Measurements from ENCODE around the gene KNTC1. TPM values are rescaled to one million over a fixed set of nuclear protein-coding genes. Genes with fewer than 3 reads are reported as not detected.
"Not testable (repeated sequence)": the region's sequence is repeated elsewhere in the genome, so short reads cannot be mapped to it uniquely, and the experiment has no call there.

The KNTC1 gene, protein sequence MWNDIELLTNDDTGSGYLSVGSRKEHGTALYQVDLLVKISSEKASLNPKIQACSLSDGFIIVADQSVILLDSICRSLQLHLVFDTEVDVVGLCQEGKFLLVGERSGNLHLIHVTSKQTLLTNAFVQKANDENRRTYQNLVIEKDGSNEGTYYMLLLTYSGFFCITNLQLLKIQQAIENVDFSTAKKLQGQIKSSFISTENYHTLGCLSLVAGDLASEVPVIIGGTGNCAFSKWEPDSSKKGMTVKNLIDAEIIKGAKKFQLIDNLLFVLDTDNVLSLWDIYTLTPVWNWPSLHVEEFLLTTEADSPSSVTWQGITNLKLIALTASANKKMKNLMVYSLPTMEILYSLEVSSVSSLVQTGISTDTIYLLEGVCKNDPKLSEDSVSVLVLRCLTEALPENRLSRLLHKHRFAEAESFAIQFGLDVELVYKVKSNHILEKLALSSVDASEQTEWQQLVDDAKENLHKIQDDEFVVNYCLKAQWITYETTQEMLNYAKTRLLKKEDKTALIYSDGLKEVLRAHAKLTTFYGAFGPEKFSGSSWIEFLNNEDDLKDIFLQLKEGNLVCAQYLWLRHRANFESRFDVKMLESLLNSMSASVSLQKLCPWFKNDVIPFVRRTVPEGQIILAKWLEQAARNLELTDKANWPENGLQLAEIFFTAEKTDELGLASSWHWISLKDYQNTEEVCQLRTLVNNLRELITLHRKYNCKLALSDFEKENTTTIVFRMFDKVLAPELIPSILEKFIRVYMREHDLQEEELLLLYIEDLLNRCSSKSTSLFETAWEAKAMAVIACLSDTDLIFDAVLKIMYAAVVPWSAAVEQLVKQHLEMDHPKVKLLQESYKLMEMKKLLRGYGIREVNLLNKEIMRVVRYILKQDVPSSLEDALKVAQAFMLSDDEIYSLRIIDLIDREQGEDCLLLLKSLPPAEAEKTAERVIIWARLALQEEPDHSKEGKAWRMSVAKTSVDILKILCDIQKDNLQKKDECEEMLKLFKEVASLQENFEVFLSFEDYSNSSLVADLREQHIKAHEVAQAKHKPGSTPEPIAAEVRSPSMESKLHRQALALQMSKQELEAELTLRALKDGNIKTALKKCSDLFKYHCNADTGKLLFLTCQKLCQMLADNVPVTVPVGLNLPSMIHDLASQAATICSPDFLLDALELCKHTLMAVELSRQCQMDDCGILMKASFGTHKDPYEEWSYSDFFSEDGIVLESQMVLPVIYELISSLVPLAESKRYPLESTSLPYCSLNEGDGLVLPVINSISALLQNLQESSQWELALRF (N-terminal part only)
- 10 to 100 TPM; 27.3 to 33.7 (median 31.8) TPM for polyA plus RNA-seq (ENCODE audit: insufficient read length in 4 of 4)

- peak; percentile 97 to 100 (median 100) for DNase-seq (ENCODE audit: low read depth in 4 of 4, low spot score in 3 of 4)
Observed at GRCh38 chr12:122526683-122527477, at the start of gene KNTC1, which contains the start of gene RSRC2. TSS of gene KNTC1 (plus strand) at chr12:122527249. CDS start at chr12:122530064, 2,815 bp downstream. TSS of gene RSRC2 (minus strand) at chr12:122526936. CDS start at chr12:122526853, 83 bp downstream.

DNA sequence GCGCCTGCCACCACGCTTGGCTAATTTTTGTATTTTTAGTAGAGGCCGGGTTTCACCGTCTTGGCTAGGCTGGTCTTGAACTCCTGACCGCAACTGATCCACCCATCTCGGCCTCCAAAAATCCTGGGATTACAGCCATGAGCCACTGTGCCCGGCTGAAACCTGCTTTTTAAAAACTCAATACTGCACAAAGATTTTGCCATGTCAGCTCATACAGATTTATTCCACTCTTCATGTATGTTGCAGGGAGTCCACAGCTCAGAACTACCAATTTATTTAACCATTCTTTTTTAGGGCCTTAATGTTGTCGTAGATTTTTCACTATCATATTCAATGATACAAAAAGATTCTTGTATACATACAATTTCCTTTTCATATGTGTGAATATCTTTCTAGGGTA is 46.3 kb upstream of the KNTC1 start:
- DNase-seq (ENCODE audit: low read depth in 4 of 4, low spot score in 3 of 4), result no peak

- no peak for DNase-seq (ENCODE audit: low read depth in 4 of 4, low spot score in 3 of 4)
Observed at GRCh38 chr12:122481861-122482260, 45.2 kb upstream of the KNTC1 start.

GRCh38 chr12:122483969-122484368 is 43.1 kb upstream of the KNTC1 start:
- DNase-seq (ENCODE audit: low read depth in 4 of 4, low spot score in 3 of 4), result no peak

- not testable (repeated sequence) for DNase-seq (ENCODE audit: low read depth in 4 of 4, low spot score in 3 of 4)
Observed at GRCh38 chr12:122484385-122484784, 42.7 kb upstream of the KNTC1 start.

DNA sequence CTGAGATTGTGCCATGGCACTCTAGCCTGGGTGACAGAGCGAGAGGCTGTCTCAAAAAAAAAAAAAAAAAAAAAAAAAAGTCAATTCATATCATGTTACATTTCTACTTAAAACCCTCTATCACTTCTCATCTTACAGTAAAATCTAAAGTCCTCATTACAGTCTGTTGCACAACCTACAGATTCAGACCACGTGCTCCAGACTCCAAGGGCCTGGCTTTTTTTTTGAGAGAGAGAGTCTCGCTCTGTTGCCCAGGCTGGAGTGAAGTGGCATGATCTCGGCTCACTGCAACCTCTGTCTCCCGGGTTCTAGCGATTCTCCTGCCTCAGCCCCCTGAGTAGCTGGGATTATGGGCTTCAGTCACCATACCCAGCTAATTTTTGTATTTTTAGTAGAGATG is 40.7 kb upstream of the KNTC1 start:
- not testable (repeated sequence) for DNase-seq (ENCODE audit: low read depth in 4 of 4, low spot score in 3 of 4)

DNA sequence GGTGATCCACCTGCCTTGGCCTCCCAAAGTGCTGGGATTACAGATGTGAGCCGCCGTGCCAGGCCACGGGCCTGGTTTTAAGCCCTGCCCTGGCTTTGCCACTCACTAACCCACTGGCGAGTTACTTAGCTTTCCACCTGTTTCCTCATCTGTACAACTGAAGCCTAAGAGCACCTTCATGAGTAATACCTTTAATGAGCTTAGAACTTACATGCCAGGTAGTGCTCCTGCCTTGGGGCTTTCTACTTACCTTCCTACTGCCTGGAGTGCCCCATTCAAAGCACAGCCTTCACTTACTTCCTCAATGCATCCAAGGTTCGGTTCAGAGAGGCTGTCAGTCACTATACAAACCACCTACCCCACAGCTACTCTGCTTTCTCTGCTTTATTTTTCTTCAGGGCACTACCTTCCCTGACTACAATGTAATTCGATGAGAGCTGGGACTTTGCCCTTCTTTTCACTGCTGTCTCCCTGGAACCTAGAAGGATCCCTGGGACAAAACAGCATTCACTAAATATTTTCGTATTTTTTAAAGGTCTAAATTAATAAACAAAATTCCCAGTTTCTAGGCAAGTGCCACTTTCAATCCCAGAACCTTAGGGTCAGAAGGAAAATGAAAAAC is 40.1 kb upstream of the KNTC1 start:
- DNase-seq (ENCODE audit: low read depth in 4 of 4, low spot score in 3 of 4), result no peak

- DNase-seq (ENCODE audit: low read depth in 4 of 4, low spot score in 3 of 4), result not testable (repeated sequence)
Observed at GRCh38 chr12:122487807-122488206, 39.2 kb upstream of the KNTC1 start.

- DNase-seq (ENCODE audit: low read depth in 4 of 4, low spot score in 3 of 4), result no peak
Observed at GRCh38 chr12:122489038-122489437, 38.0 kb upstream of the KNTC1 start.

GRCh38 chr12:122491991-122492390 is 35.1 kb upstream of the KNTC1 start:
- no peak for DNase-seq (ENCODE audit: low read depth in 4 of 4, low spot score in 3 of 4)

DNA sequence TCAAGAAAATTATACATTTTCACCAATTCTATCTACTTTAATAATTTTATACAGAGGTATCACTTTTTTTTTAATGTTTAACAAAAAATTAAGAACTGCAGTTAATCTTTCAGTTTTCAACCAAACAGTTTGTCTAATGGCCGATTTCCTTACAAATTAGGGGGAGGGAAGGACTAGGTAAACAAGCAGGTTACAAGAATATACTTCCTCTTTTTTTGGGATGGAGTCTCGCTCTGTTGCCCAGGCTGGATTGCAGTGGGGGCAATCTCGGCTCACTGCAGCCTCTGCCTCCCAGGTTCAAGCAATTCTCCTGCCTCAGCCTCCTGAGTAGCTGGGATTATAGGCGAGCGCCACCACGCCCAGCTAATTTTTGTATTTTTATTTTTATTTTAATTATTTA is 33.8 kb upstream of the KNTC1 start:
- not testable (repeated sequence) for DNase-seq (ENCODE audit: low read depth in 4 of 4, low spot score in 3 of 4)

DNA sequence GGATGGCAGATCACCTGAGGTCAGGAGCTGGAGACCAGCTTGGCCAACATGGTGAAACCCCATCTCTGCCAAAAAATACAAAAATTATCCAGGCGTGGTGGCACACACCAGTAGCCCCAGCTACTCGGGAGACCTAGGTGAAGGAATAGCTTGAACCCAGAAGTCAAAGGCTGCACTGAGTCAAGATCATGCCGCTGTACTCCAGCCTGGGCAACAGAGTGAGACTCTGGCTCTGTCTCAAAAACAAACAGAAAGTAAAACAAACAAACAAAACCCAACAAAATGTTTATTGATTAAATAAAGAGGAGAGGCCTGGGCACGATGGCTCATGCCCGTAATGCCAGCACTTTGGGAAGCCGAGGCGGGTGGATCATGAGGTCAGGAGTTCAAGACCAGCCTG is 31.8 kb upstream of the KNTC1 start:
- no peak for DNase-seq (ENCODE audit: low read depth in 4 of 4, low spot score in 3 of 4)

DNA sequence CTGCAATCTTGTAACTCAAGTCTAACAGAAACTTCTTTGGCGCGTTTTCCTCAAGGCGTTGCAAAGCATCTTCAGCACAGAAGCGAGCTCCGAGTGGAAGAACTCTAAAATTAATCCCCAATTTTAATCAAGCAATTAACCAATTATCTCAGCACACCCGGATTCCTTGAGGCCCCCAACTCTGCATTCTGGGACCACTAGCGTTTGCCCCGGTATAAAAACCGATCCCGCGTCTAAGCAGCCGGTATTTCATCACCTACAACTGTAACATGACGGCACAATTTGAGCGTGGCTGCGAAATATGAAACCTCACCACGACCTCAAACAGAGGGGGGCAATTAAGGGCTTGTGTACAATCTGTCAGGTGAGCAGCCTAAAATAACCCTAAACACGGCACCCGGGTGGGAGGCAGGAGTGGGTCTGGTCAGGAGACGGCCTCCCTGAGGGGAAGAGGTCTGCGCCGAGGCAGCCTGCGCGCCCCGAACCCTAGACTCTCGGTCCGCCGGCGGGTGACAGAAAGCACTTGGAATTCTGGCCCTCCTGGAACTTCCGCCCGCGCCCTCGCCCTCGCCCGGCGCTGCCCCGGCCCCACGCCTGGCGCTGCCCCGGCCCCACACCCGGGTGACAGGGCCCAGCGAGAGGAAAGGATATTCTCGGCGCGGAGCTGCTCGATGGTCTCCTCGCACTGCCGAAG is 26.9 kb upstream of the KNTC1 start:
- peak; percentile 40 to 58 (median 52) for DNase-seq (ENCODE audit: low read depth in 4 of 4, low spot score in 3 of 4)

GRCh38 chr12:122500685-122501488 is 26.2 kb upstream of the KNTC1 start, which contains the start of gene ZCCHC8:
TSS of gene ZCCHC8 (minus strand) at chr12:122500932. CDS start at chr12:122500840, 92 bp downstream.
- DNase-seq (ENCODE audit: low read depth in 4 of 4, low spot score in 3 of 4), result peak; percentile 91 to 96 (median 94)

DNA sequence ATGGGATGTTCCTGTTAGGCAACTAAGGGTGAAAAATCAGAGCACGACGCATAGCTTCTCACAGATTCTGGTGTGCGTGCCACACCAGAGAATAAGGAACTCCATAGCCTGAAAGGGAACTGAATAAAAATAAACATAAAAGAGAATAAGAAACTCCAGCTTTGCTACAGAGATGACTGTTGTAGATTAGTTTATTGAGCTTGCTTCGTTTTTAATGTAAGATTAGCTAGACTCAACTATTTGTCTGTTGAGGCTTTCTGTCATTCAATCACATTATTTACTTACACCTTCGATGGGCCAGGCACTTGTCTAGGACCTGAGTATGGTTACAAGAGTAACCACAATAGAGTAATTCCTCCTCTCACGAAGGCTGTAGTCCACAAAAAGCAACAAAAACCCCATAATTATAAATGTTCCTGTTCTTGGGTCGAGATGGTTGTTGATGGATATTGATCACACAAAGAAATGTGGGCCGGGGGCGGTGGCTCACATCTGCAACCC is 25.5 kb upstream of the KNTC1 start:
- DNase-seq (ENCODE audit: low read depth in 4 of 4, low spot score in 3 of 4), result no peak

- no peak for DNase-seq (ENCODE audit: low read depth in 4 of 4, low spot score in 3 of 4)
Observed at GRCh38 chr12:122503147-122503751, 23.8 kb upstream of the KNTC1 start.
